Neural cell (in vitro differentiated cells): ENCODE results near the gene CUL3. TPM values are rescaled to one million over a fixed set of nuclear protein-coding genes. Genes with fewer than 3 reads are reported as not detected.

ENCODE experiments used
- H2AFZ ChIP-seq: fragments of 200-600, 300-800 bp; sonication (generic), shearing (Covaris generic); 2 replicates; pipeline ENCODE4 v1.6.0; 2014; ENCODE audit warnings: low read depth, mild to moderate bottlenecking, antibody characterized with exemption, low read length, moderate library complexity
- H3F3A ChIP-seq: fragments of 200-600 bp; shearing (Covaris generic); 2 replicates; pipeline ENCODE4 v1.6.1; 2016; ENCODE audit warnings: mild to moderate bottlenecking, moderate library complexity, mixed read lengths, antibody characterized with exemption, low read length; ENCODE audit not compliant: insufficient read depth, poor library complexity, severe bottlenecking
- H3K27ac ChIP-seq: fragments of 200-600, 300-800 bp; sonication (generic), shearing (Covaris generic); 2 replicates; pipeline ENCODE4 v1.5.1; 2014; ENCODE audit warnings: mild to moderate bottlenecking, low read length, moderate library complexity
- H3K27me3 ChIP-seq: fragments of 300-800, 200-600 bp; sonication (generic), shearing (Covaris generic); 2 replicates; pipeline ENCODE4 v1.6.0; 2014; ENCODE audit warnings: mild to moderate bottlenecking, low read depth, low read length, moderate library complexity; ENCODE audit not compliant: insufficient read depth
- H3K36me3 ChIP-seq: fragments of 300-800, 200-600 bp; sonication (generic), shearing (Covaris generic); 2 replicates; pipeline ENCODE4 v1.5.1; 2014; ENCODE audit warnings: mild to moderate bottlenecking, antibody characterized with exemption, low read length, moderate library complexity; ENCODE audit not compliant: insufficient read depth
- H3K4me2 ChIP-seq: fragments of 300-800, 200-600 bp; sonication (generic), shearing (Covaris generic); 2 replicates; pipeline ENCODE4 v1.6.0; 2014; ENCODE audit warnings: mild to moderate bottlenecking, low read length
- H3K4me3 ChIP-seq: fragments of 300-800, 200-600 bp; sonication (generic), shearing (Covaris generic); 2 replicates; pipeline ENCODE4 v1.5.1; 2014; ENCODE audit warnings: mild to moderate bottlenecking, low read length, moderate library complexity
- H3K79me2 ChIP-seq: fragments of 200-600 bp; shearing (Covaris generic); replicated peaks from 2 replicates; pipeline ENCODE4 v1.6.0; 2014; ENCODE audit warnings: mild to moderate bottlenecking, low read length, moderate library complexity; ENCODE audit not compliant: insufficient read depth
- H3K9ac ChIP-seq: fragments of 300-800, 200-600 bp; sonication (generic), shearing (Covaris generic); 2 replicates; pipeline ENCODE4 v1.6.1; 2016; ENCODE audit warnings: mild to moderate bottlenecking, low read length, mixed read lengths
- H3K9me2 ChIP-seq: fragments of 200-600 bp; shearing (Covaris generic); 2 replicates; pipeline ENCODE4 v1.6.1; 2016; ENCODE audit warnings: mild to moderate bottlenecking, low read length, mixed read lengths; ENCODE audit not compliant: insufficient read depth
- H3K9me3 ChIP-seq: fragments of 200-600, 300-800 bp; sonication (generic), shearing (Covaris generic); 2 replicates; pipeline ENCODE4 v1.6.1; 2016; ENCODE audit warnings: mild to moderate bottlenecking, mixed run types, low read length, moderate library complexity, mixed read lengths
- H4K20me1 ChIP-seq: fragments of 200-600 bp; shearing (Covaris generic); 2 replicates; pipeline ENCODE4 v1.6.1; 2016; ENCODE audit warnings: mild to moderate bottlenecking, mixed run types; ENCODE audit not compliant: insufficient read depth
- EP300 ChIP-seq: fragments of 450-650 bp; conservative IDR thresholded peaks from 2 replicates; pipeline ENCODE4 v1.6.1; 2014; ENCODE audit warnings: antibody characterized with exemption, mild to moderate bottlenecking, moderate library complexity; ENCODE audit not compliant: poor library complexity, severe bottlenecking
- EZH2 ChIP-seq: fragments of 200-600, 300-800 bp; shearing (Covaris generic), sonication (generic); IDR thresholded peaks from 2 replicates; pipeline ENCODE4 v1.6.1; 2014; ENCODE audit warnings: antibody characterized with exemption, low read length, borderline replicate concordance, mild to moderate bottlenecking; ENCODE audit not compliant: insufficient read depth, poor library complexity, severe bottlenecking
- MXI1 ChIP-seq: fragments of 450-650 bp; conservative IDR thresholded peaks from 2 replicates; pipeline ENCODE4 v1.6.1; 2014; ENCODE audit warnings: antibody characterized with exemption, mild to moderate bottlenecking; ENCODE audit not compliant: poor library complexity, severe bottlenecking
- POLR2AphosphoS5 ChIP-seq: IDR thresholded peaks from 2 replicates; pipeline ENCODE4 v1.6.1; 2012
- RAD21 ChIP-seq: fragments of 450-650 bp; conservative IDR thresholded peaks from 2 replicates; pipeline ENCODE4 v1.6.1; 2014; ENCODE audit warnings: antibody characterized with exemption, mild to moderate bottlenecking, moderate library complexity
- REST ChIP-seq: IDR thresholded peaks from 2 replicates; pipeline ENCODE4 v1.6.1; 2012; ENCODE audit warnings: borderline replicate concordance
- SMC3 ChIP-seq: fragments of 450-650 bp; conservative IDR thresholded peaks from 2 replicates; pipeline ENCODE4 v1.6.1; 2014; ENCODE audit warnings: antibody characterized with exemption, mild to moderate bottlenecking, moderate library complexity; ENCODE audit not compliant: poor library complexity
- TAF1 ChIP-seq: IDR thresholded peaks from 2 replicates; pipeline ENCODE4 v1.6.1; 2012; ENCODE audit warnings: low read depth
- polyA plus RNA-seq: library from polyadenylated mRNA; depleted of rRNA; stranded (reverse); fragments of >200 nt; gene quantifications from 2 replicates; pipeline ENCODE4 v1.2.3, GENCODE V29; 2014
- TF ChIP-seq, protein P1 (sequence below): fragments of 450-650 bp; IDR thresholded peaks from 2 replicates; pipeline ENCODE4 v1.5.1; 2014; ENCODE audit warnings: antibody characterized with exemption, mild to moderate bottlenecking, moderate library complexity; ENCODE audit not compliant: poor library complexity, severe bottlenecking

Gene CUL3
- polyA plus RNA-seq, 1 donor from 2014 or later = 53.9 TPM

GRCh38 chr2:224586127-224586695 is 1.0 kb upstream of the CUL3 start:
- Histone ChIP-seq H3K27ac (no peak overlapping the region), H2AFZ (no peak overlapping the region)
- TF ChIP-seq POLR2AphosphoS5 = no peak
- TF ChIP-seq EZH2 = no peak
- no peak for TF ChIP-seq EP300
- TF ChIP-seq MXI1 = no peak
- TF ChIP-seq REST = no peak
- no peak for TF ChIP-seq TAF1
- TF ChIP-seq, protein P1, sequence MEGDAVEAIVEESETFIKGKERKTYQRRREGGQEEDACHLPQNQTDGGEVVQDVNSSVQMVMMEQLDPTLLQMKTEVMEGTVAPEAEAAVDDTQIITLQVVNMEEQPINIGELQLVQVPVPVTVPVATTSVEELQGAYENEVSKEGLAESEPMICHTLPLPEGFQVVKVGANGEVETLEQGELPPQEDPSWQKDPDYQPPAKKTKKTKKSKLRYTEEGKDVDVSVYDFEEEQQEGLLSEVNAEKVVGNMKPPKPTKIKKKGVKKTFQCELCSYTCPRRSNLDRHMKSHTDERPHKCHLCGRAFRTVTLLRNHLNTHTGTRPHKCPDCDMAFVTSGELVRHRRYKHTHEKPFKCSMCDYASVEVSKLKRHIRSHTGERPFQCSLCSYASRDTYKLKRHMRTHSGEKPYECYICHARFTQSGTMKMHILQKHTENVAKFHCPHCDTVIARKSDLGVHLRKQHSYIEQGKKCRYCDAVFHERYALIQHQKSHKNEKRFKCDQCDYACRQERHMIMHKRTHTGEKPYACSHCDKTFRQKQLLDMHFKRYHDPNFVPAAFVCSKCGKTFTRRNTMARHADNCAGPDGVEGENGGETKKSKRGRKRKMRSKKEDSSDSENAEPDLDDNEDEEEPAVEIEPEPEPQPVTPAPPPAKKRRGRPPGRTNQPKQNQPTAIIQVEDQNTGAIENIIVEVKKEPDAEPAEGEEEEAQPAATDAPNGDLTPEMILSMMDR = no peak
- TF ChIP-seq SMC3 = no peak
- no peak for TF ChIP-seq RAD21

GRCh38 chr2:224584785-224585210 is 365 bp downstream of the CUL3 start:
- Histone ChIP-seq H3K79me2 (peaks cover 46% of the 10 kb centered on the region), H3K27me3 (no peaks in the 10 kb centered on the region), H3K9ac (peak overlapping the region; percentile 85), H2AFZ (no peak overlapping the region), H3K27ac (peak overlapping the region; percentile 65), H4K20me1 (no peaks in the 10 kb centered on the region), H3K4me3 (peak overlapping the region; percentile 91), H3K9me2 (no peaks in the 10 kb centered on the region), H3F3A (no peaks in the 10 kb centered on the region), H3K36me3 (no peaks in the 10 kb centered on the region), H3K9me3 (no peaks in the 10 kb centered on the region), H3K4me2 (no peak overlapping the region)
- TF ChIP-seq, protein P1 = no peak
- TF ChIP-seq MXI1 = no peak
- TF ChIP-seq SMC3 = no peak
- no peak for TF ChIP-seq EZH2
- peak; percentile 15 for TF ChIP-seq REST

More at GRCh38 chr2:224586127-224586695, 1.0 kb upstream of the CUL3 start:
- peak overlapping the region; percentile 31 for H3K4me2 ChIP-seq
- H3K4me3 ChIP-seq = peak overlapping the region; percentile 91
- H3K9me3 ChIP-seq = no peaks in the 10 kb centered on the region
- H3K79me2 ChIP-seq = peaks cover 32% of the 10 kb centered on the region
- no peaks in the 10 kb centered on the region for H3K36me3 ChIP-seq
- peak overlapping the region; percentile 85 for H3K9ac ChIP-seq
- no peaks in the 10 kb centered on the region for H4K20me1 ChIP-seq
- H3K9me2 ChIP-seq = no peaks in the 10 kb centered on the region
- no peaks in the 10 kb centered on the region for H3K27me3 ChIP-seq
- H3F3A ChIP-seq = no peaks in the 10 kb centered on the region
